Astrocyte (in vitro differentiated cells and primary cell): ENCODE measurements around the gene TMEM221. TPM values are rescaled to one million over a fixed set of nuclear protein-coding genes. Genes with fewer than 3 reads are reported as not detected.

Experiments
- DNase-seq: peaks from one replicate; pipeline ENCODE4 v3.0.0-alpha.2; 2010; ENCODE audit warnings: low read depth
- FAIRE-seq: peaks from 2 replicates; lab custom pipeline; 2011; peaks lifted over from hg19 to GRCh38; lab: Jason Lieb, UNC
- H2AFZ ChIP-seq: 2 replicates; pipeline ENCODE4 v1.6.0; 2012; ENCODE audit warnings: low read depth, low read length, inconsistent platforms
- H3K27ac ChIP-seq: 2 replicates; pipeline ENCODE4 v1.5.1; 2011; ENCODE audit warnings: low read depth, low read length, inconsistent platforms
- H3K27me3 ChIP-seq: 2 replicates; pipeline ENCODE4 v1.6.0; 2011; ENCODE audit warnings: low read length, inconsistent platforms; ENCODE audit not compliant: insufficient read depth
- H3K36me3 ChIP-seq: 2 replicates; pipeline ENCODE4 v1.5.1; 2011; ENCODE audit warnings: low read length, inconsistent platforms; ENCODE audit not compliant: insufficient read depth
- H3K4me1 ChIP-seq: 2 replicates; pipeline ENCODE4 v1.5.1; 2011; ENCODE audit warnings: low read length, inconsistent platforms; ENCODE audit not compliant: insufficient read depth
- H3K4me2 ChIP-seq: 2 replicates; pipeline ENCODE4 v1.6.0; 2012; ENCODE audit warnings: low read length, inconsistent platforms
- H3K4me3 ChIP-seq: 2 replicates; pipeline ENCODE4 v1.5.1; 2011; ENCODE audit warnings: low read depth, mild to moderate bottlenecking, low read length, inconsistent platforms; ENCODE audit not compliant: insufficient read depth
- H3K79me2 ChIP-seq: 2 replicates; pipeline ENCODE4 v1.6.0; 2012; ENCODE audit warnings: mild to moderate bottlenecking, low read length, inconsistent platforms; ENCODE audit not compliant: insufficient read depth
- H3K9ac ChIP-seq: 2 replicates; pipeline ENCODE4 v1.6.0; 2012; ENCODE audit warnings: mild to moderate bottlenecking, low read length, inconsistent platforms
- H3K9me3 ChIP-seq: 2 replicates; pipeline ENCODE4 v1.5.1; 2012; ENCODE audit warnings: low read depth, mild to moderate bottlenecking, low read length, inconsistent platforms; ENCODE audit not compliant: insufficient read depth
- H4K20me1 ChIP-seq: 2 replicates; pipeline ENCODE4 v1.6.0; 2012; ENCODE audit warnings: low read length, inconsistent platforms; ENCODE audit not compliant: insufficient read depth
- H3K27ac Mint-ChIP-seq: one replicate; pipeline ENCODE4 v1.8.0; 2021; ENCODE audit warnings: mild to moderate bottlenecking, mixed read lengths; ENCODE audit not compliant: unreplicated experiment
- H3K27me3 Mint-ChIP-seq: one replicate; pipeline ENCODE4 v1.8.0; 2021; ENCODE audit warnings: low read depth, mixed read lengths; ENCODE audit not compliant: unreplicated experiment
- H3K36me3 Mint-ChIP-seq: one replicate; pipeline ENCODE4 v1.8.0; 2021; ENCODE audit warnings: low read depth, mixed read lengths; ENCODE audit not compliant: unreplicated experiment
- H3K4me1 Mint-ChIP-seq: one replicate; pipeline ENCODE4 v1.8.0; 2021; ENCODE audit warnings: low read depth, mixed read lengths; ENCODE audit not compliant: unreplicated experiment
- H3K4me3 Mint-ChIP-seq: one replicate; pipeline ENCODE4 v1.8.0; 2021; ENCODE audit warnings: mild to moderate bottlenecking, moderate library complexity, mixed read lengths; ENCODE audit not compliant: unreplicated experiment
- H3K9me3 Mint-ChIP-seq: one replicate; pipeline ENCODE4 v1.8.0; 2021; ENCODE audit warnings: mild to moderate bottlenecking, mixed read lengths; ENCODE audit not compliant: unreplicated experiment
- CTCF ChIP-seq: IDR thresholded peaks from 2 replicates; pipeline ENCODE4 v1.5.1; 2011; ENCODE audit warnings: low read depth, mild to moderate bottlenecking, inconsistent platforms, low read length, moderate library complexity; ENCODE audit not compliant: insufficient read depth
- EZH2 ChIP-seq: IDR thresholded peaks from 2 replicates; pipeline ENCODE4 v1.6.1; 2012; ENCODE audit warnings: mild to moderate bottlenecking, low read length, inconsistent platforms; ENCODE audit not compliant: insufficient read depth
- total RNA-seq: library from RNA; stranded (reverse); gene quantifications from 2 replicates; pipeline ENCODE4 v1.2.1, GENCODE V29; 2021

The TMEM221 gene
- total RNA-seq, 1 donor from 2014 or later: 0.23 TPM

- no peaks in the 10 kb centered on the region for H3K27me3 ChIP-seq
- no peak for FAIRE-seq
- DNase-seq: no peak
- H3K79me2 ChIP-seq: no peaks in the 10 kb centered on the region
- H3K4me2 ChIP-seq: no peak overlapping the region
- H4K20me1 ChIP-seq: no peaks in the 10 kb centered on the region
- H2AFZ ChIP-seq: no peak overlapping the region
- no peaks in the 10 kb centered on the region for H3K36me3 ChIP-seq
- Mint-ChIP-seq H3K4me1 (peaks cover 17% of the 10 kb centered on the region), H3K4me3 (peak overlapping the region; percentile 94), H3K9me3 (no peaks in the 10 kb centered on the region), H3K27me3 (no peaks in the 10 kb centered on the region), H3K36me3 (peaks cover 9% of the 10 kb centered on the region), H3K27ac (peak overlapping the region; percentile 86)
- H3K4me3 ChIP-seq: no peak overlapping the region
- no peaks in the 10 kb centered on the region for H3K9me3 ChIP-seq
- peaks cover 6% of the 10 kb centered on the region for H3K4me1 ChIP-seq
- H3K9ac ChIP-seq: no peak overlapping the region
- H3K27ac ChIP-seq: no peak overlapping the region
- no peak for TF ChIP-seq CTCF
- TF ChIP-seq EZH2: no peak
These were observed 43.7 kb downstream of the TMEM221 start for GRCh38 chr19:17404621-17405249.

GRCh38 chr19:17404015-17404414 is 44.5 kb downstream of the TMEM221 start:
- H3K9me3 Mint-ChIP-seq: no peaks in the 10 kb centered on the region
- Histone ChIP-seq H3K27ac (no peak overlapping the region), H2AFZ (no peak overlapping the region)

More at GRCh38 chr19:17404015-17404414, 44.5 kb downstream of the TMEM221 start:
- Histone ChIP-seq H4K20me1 (no peaks in the 10 kb centered on the region), H3K36me3 (no peaks in the 10 kb centered on the region), H3K4me3 (no peak overlapping the region), H3K4me1 (peaks cover 6% of the 10 kb centered on the region), H3K79me2 (no peaks in the 10 kb centered on the region), H3K27me3 (no peaks in the 10 kb centered on the region), H3K9me3 (no peaks in the 10 kb centered on the region), H3K4me2 (no peak overlapping the region), H3K9ac (no peak overlapping the region)
- TF ChIP-seq EZH2: no peak
- no peak for TF ChIP-seq CTCF
- Mint-ChIP-seq H3K36me3 (peaks cover 9% of the 10 kb centered on the region), H3K4me1 (peaks cover 17% of the 10 kb centered on the region), H3K27me3 (no peaks in the 10 kb centered on the region), H3K27ac (peak overlapping the region; percentile 77), H3K4me3 (peak overlapping the region; percentile 94)
- no peak for DNase-seq
- no peak for FAIRE-seq
